Measurements from ENCODE around the gene ARFIP1. TPM values are rescaled to one million over a fixed set of nuclear protein-coding genes. Genes with fewer than 3 reads are reported as not detected.

The ARFIP1 gene
- total and polyA plus RNA-seq, 5 donors from 2014 or later = 7.5 to 24.2 (median 19.4) TPM

DNA sequence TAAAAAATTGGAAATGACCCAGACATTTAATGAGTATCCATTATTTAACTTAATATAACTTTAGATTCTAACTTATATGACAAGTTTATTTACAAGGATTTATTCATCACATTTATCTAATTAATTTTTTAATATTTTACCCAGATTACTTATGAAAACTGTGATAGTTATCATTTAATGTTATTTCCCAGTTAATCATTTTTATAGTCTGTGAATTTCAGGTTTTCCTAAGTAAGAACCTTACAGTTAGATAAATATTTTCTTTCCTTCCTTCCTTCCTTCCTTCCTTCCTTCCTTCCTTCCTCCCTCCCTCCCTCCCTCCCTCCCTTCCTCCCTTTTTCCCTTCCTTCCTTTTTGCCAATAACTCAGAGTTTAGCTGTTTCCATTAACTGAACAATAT lies 141.5 kb downstream of the ARFIP1 start:
- peaks cover 3% of the 10 kb centered on the region for H3K36me3 Mint-ChIP-seq
- Histone ChIP-seq H3K36me3 (ENCODE audit: control insufficient read depth, insufficient read depth, low read length) (no peaks in the 10 kb centered on the region), H3K27me3 (ENCODE audit: control insufficient read depth, insufficient read depth, low read length) (no peaks in the 10 kb centered on the region), H3K9me3 (ENCODE audit: control insufficient read depth in 2 of 2, low read length in 2 of 2) (peaks cover 0 to 13% of the 10 kb centered on the region in 2 experiments), H3K27ac (ENCODE audit: insufficient read depth, low read length, poor library complexity, severe bottlenecking) (no peak overlapping the region), H3K4me3 (ENCODE audit: low read depth, low read length) (no peak overlapping the region), H3K4me1 (ENCODE audit: control insufficient read depth, insufficient read depth, low read length, poor library complexity, severe bottlenecking) (no peaks in the 10 kb centered on the region)
- DNase-seq (no peak), ATAC-seq (ENCODE audit: low read depth in 2 of 2) (no peak)
- H3K27me3 Mint-ChIP-seq = peaks cover 8% of the 10 kb centered on the region
- no peaks in the 10 kb centered on the region for H3K4me1 Mint-ChIP-seq
- H3K4me3 Mint-ChIP-seq = no peak overlapping the region
- H3K27ac Mint-ChIP-seq = no peak overlapping the region
- peaks cover 0 to 20% (median 6%) of the 10 kb centered on the region in 7 donors for H3K9me3 Mint-ChIP-seq

DNA sequence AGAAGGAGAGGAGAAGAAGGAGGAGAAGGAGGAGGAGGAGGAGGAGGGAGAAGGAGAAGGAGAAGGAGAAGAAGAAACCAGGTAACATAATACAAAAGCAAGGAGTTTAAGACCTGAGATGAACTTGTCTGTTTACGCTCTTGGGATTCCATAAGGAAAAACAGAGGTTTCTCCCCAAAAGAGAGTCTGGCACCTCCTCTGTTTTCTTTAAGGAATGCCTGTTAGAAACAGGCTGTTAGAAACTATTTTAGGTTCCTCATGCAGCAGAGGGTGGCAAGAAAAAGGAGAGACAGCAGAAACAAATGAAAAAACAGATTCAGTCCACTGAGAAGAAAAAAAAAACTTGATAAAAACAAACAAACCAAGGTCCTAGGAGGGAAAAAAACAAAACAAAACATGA lies 146.1 kb downstream of the ARFIP1 start:
- peaks cover 36% of the 10 kb centered on the region for H3K27me3 Mint-ChIP-seq
- peaks cover 0 to 8% (median 0%) of the 10 kb centered on the region in 7 donors for H3K9me3 Mint-ChIP-seq
- H3K27ac Mint-ChIP-seq = no peak overlapping the region
- Histone ChIP-seq H3K27ac (ENCODE audit: insufficient read depth, low read length, poor library complexity, severe bottlenecking) (no peak overlapping the region), H3K27me3 (ENCODE audit: control insufficient read depth, insufficient read depth, low read length) (peaks cover 13% of the 10 kb centered on the region), H3K36me3 (ENCODE audit: control insufficient read depth, insufficient read depth, low read length) (no peaks in the 10 kb centered on the region), H3K4me3 (ENCODE audit: low read depth, low read length) (no peak overlapping the region), H3K9me3 (ENCODE audit: control insufficient read depth in 2 of 2, low read length in 2 of 2) (peaks cover 0 to 3% of the 10 kb centered on the region in 2 experiments), H3K4me1 (ENCODE audit: control insufficient read depth, insufficient read depth, low read length, poor library complexity, severe bottlenecking) (no peaks in the 10 kb centered on the region)
- no peaks in the 10 kb centered on the region for H3K4me1 Mint-ChIP-seq
- no peak overlapping the region for H3K4me3 Mint-ChIP-seq
- no peak for ATAC-seq (ENCODE audit: low read depth in 2 of 2)
- DNase-seq = no peak
- no peaks in the 10 kb centered on the region for H3K36me3 Mint-ChIP-seq

GRCh38 chr4:152926959-152927358 lies 147.2 kb downstream of the ARFIP1 start:
- DNase-seq (no peak), ATAC-seq (ENCODE audit: low read depth in 2 of 2) (no peak)
- H3K9me3 Mint-ChIP-seq = peaks cover 0 to 3% (median 0%) of the 10 kb centered on the region in 7 donors

DNA sequence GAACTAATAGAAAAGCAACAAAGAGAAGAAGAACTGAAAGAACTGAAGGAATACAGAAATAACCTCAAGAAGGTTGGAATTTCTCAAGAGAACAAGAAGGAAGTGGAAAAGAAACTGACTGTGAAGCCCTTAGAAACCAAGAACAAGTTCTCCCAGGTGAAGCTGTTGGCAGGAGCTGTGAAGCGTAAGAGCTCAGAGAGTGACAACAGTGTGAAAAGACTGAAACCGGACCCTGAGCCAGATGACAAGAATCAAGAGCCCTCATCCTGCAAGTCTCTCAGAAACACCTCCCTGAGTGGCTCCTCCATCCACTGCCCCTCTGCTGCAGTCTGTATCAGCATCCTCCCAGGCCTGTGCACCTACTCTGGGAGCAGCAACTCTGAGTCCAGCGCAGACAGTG lies 148.0 kb downstream of the ARFIP1 start:
- Histone ChIP-seq H3K4me1 (ENCODE audit: control insufficient read depth, insufficient read depth, low read length, poor library complexity, severe bottlenecking) (no peaks in the 10 kb centered on the region), H3K4me3 (ENCODE audit: low read depth, low read length) (no peak overlapping the region), H3K36me3 (ENCODE audit: control insufficient read depth, insufficient read depth, low read length) (no peaks in the 10 kb centered on the region), H3K27me3 (ENCODE audit: control insufficient read depth, insufficient read depth, low read length) (peaks cover 13% of the 10 kb centered on the region), H3K27ac (ENCODE audit: insufficient read depth, low read length, poor library complexity, severe bottlenecking) (no peak overlapping the region), H3K9me3 (ENCODE audit: control insufficient read depth in 2 of 2, low read length in 2 of 2) (no peaks in the 10 kb centered on the region)
- no peaks in the 10 kb centered on the region for H3K36me3 Mint-ChIP-seq
- peaks cover 0 to 3% (median 0%) of the 10 kb centered on the region in 7 donors for H3K9me3 Mint-ChIP-seq
- H3K4me3 Mint-ChIP-seq = no peak overlapping the region
- DNase-seq (no peak), ATAC-seq (ENCODE audit: low read depth in 2 of 2) (no peak)
- peaks cover 0 to 1% (median 0%) of the 10 kb centered on the region in 4 donors for H3K4me1 Mint-ChIP-seq
- H3K27me3 Mint-ChIP-seq = peaks cover 34% of the 10 kb centered on the region
- H3K27ac Mint-ChIP-seq = no peak overlapping the region

More at GRCh38 chr4:152926959-152927358, 147.2 kb downstream of the ARFIP1 start:
- H3K27me3 ChIP-seq (ENCODE audit: control insufficient read depth, insufficient read depth, low read length) = peaks cover 13% of the 10 kb centered on the region
- no peak overlapping the region for H3K27ac ChIP-seq (ENCODE audit: insufficient read depth, low read length, poor library complexity, severe bottlenecking)
- H3K36me3 ChIP-seq (ENCODE audit: control insufficient read depth, insufficient read depth, low read length) = no peaks in the 10 kb centered on the region
- H3K36me3 Mint-ChIP-seq = no peaks in the 10 kb centered on the region
- H3K4me3 Mint-ChIP-seq = no peak overlapping the region
- H3K4me3 ChIP-seq (ENCODE audit: low read depth, low read length) = no peak overlapping the region
- H3K27ac Mint-ChIP-seq = no peak overlapping the region
- H3K27me3 Mint-ChIP-seq = peaks cover 31% of the 10 kb centered on the region
- H3K4me1 Mint-ChIP-seq = no peaks in the 10 kb centered on the region
- no peaks in the 10 kb centered on the region for H3K9me3 ChIP-seq (ENCODE audit: control insufficient read depth in 2 of 2, low read length in 2 of 2)
- H3K4me1 ChIP-seq (ENCODE audit: control insufficient read depth, insufficient read depth, low read length, poor library complexity, severe bottlenecking) = no peaks in the 10 kb centered on the region

GRCh38 chr4:152928286-152928685 lies 148.5 kb downstream of the ARFIP1 start:
- Histone ChIP-seq H3K36me3 (ENCODE audit: control insufficient read depth, insufficient read depth, low read length) (no peaks in the 10 kb centered on the region), H3K4me3 (ENCODE audit: low read depth, low read length) (no peak overlapping the region), H3K9me3 (ENCODE audit: control insufficient read depth in 2 of 2, low read length in 2 of 2) (no peaks in the 10 kb centered on the region), H3K27ac (ENCODE audit: insufficient read depth, low read length, poor library complexity, severe bottlenecking) (no peak overlapping the region), H3K4me1 (ENCODE audit: control insufficient read depth, insufficient read depth, low read length, poor library complexity, severe bottlenecking) (no peaks in the 10 kb centered on the region), H3K27me3 (ENCODE audit: control insufficient read depth, insufficient read depth, low read length) (peaks cover 18% of the 10 kb centered on the region)
- H3K27ac Mint-ChIP-seq = no peak overlapping the region
- H3K36me3 Mint-ChIP-seq = no peaks in the 10 kb centered on the region
- DNase-seq (no peak), ATAC-seq (ENCODE audit: low read depth in 2 of 2) (no peak)
- H3K4me1 Mint-ChIP-seq = peaks cover 0 to 6% (median 0%) of the 10 kb centered on the region in 4 donors
- H3K9me3 Mint-ChIP-seq = peaks cover 0 to 3% (median 0%) of the 10 kb centered on the region in 7 donors
- peaks cover 40% of the 10 kb centered on the region for H3K27me3 Mint-ChIP-seq
- H3K4me3 Mint-ChIP-seq = no peak overlapping the region

DNA sequence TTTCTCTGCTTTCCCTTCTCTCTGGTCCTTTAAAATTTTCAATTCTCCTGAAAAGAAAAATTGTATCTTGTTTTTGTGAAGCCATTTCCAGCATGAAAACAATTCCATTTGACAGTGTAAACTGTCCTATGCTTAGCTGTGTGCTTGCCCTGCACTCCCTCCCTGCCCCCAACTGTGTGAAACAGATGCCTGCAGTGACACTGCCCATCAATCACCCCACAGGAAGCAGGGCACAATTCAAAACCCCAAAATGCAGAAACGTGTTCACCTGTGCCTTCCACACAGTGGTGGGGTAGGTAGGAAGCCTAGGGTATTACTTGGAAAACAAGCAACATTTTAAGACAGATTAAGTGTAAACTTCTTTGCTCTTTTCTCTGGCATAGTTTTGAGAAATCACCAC lies 150.1 kb downstream of the ARFIP1 start:
- no peaks in the 10 kb centered on the region for H3K9me3 Mint-ChIP-seq
- H3K36me3 ChIP-seq (ENCODE audit: control insufficient read depth, insufficient read depth, low read length) = no peaks in the 10 kb centered on the region
- H3K4me3 Mint-ChIP-seq = no peak overlapping the region
- H3K27me3 Mint-ChIP-seq = peaks cover 56% of the 10 kb centered on the region
- no peak overlapping the region for H3K27ac Mint-ChIP-seq
- no peak overlapping the region for H3K4me3 ChIP-seq (ENCODE audit: low read depth, low read length)
- H3K27me3 ChIP-seq (ENCODE audit: control insufficient read depth, insufficient read depth, low read length) = peaks cover 30% of the 10 kb centered on the region
- no peak overlapping the region for H3K27ac ChIP-seq (ENCODE audit: insufficient read depth, low read length, poor library complexity, severe bottlenecking)
- no peaks in the 10 kb centered on the region for H3K9me3 ChIP-seq (ENCODE audit: control insufficient read depth in 2 of 2, low read length in 2 of 2)
- ATAC-seq (ENCODE audit: low read depth in 2 of 2) (no peak), DNase-seq (no peak)
- peaks cover under 1% of the 10 kb centered on the region for H3K4me1 ChIP-seq (ENCODE audit: control insufficient read depth, insufficient read depth, low read length, poor library complexity, severe bottlenecking)
- H3K4me1 Mint-ChIP-seq = peaks cover 0 to 8% (median 2%) of the 10 kb centered on the region in 4 donors
- no peaks in the 10 kb centered on the region for H3K36me3 Mint-ChIP-seq

DNA sequence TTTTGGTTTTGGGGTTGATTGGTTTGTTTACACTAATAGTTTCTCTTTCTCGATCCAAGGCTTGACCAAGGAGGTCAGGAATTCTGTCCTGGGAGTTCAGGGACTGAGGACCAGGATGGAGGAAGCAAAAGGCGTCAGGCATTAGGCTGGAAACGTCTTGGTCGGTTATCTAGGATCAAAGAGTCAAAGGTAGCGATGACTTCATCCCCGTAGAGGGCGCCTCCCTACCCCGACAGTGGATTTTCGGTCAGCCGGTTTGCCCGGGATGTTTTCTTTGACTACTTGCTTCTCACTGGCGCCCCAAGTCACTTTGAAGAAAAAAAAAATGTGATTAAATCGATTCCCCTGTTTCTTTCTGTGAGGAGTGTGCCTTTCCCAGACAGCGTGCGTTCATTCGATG lies 155.4 kb downstream of the ARFIP1 start:
- DNase-seq (peak in 1 of 3 donors; percentile 39), ATAC-seq (ENCODE audit: low read depth in 2 of 2) (no peak)
- H3K9me3 ChIP-seq (ENCODE audit: control insufficient read depth in 2 of 2, low read length in 2 of 2) = no peaks in the 10 kb centered on the region
- no peaks in the 10 kb centered on the region for H3K36me3 Mint-ChIP-seq
- H3K36me3 ChIP-seq (ENCODE audit: control insufficient read depth, insufficient read depth, low read length) = no peaks in the 10 kb centered on the region
- H3K27me3 Mint-ChIP-seq = peaks cover 62% of the 10 kb centered on the region
- H3K4me3 Mint-ChIP-seq = peak overlapping the region in 3 of 4 donors; percentile 35 to 76 (median 71)
- H3K9me3 Mint-ChIP-seq = peaks cover 0 to 4% (median 0%) of the 10 kb centered on the region in 7 donors
- H3K4me1 Mint-ChIP-seq = peaks cover 3 to 24% (median 14%) of the 10 kb centered on the region in 4 donors
- H3K27me3 ChIP-seq (ENCODE audit: control insufficient read depth, insufficient read depth, low read length) = peaks cover 33% of the 10 kb centered on the region
- H3K27ac Mint-ChIP-seq = peak overlapping the region in 1 of 3 donors; percentile 34
- peaks cover 32% of the 10 kb centered on the region for H3K4me1 ChIP-seq (ENCODE audit: control insufficient read depth, insufficient read depth, low read length, poor library complexity, severe bottlenecking)
- H3K4me3 ChIP-seq (ENCODE audit: low read depth, low read length) = no peak overlapping the region
- no peak overlapping the region for H3K27ac ChIP-seq (ENCODE audit: insufficient read depth, low read length, poor library complexity, severe bottlenecking)

All from CD4-positive, CD25-positive, alpha-beta regulatory T cell (primary cell).